H1 (cell line): ENCODE measurements around the gene IFNG-AS1. TPM values are rescaled to one million over a fixed set of nuclear protein-coding genes. Genes with fewer than 3 reads are reported as not detected.

Source experiments
- RXRA ChIP-seq: IDR thresholded peaks from 2 replicates; pipeline ENCODE4 v1.6.1; 2011; ENCODE audit warnings: low read depth, mild to moderate bottlenecking, low read length, moderate library complexity; ENCODE audit not compliant: insufficient read depth
- TAF7 ChIP-seq: optimal IDR thresholded peaks from 2 replicates; pipeline ENCODE3; 2011; ENCODE audit warnings: low read depth, mild to moderate bottlenecking, inconsistent platforms, low read length, moderate library complexity, borderline replicate concordance
- polyA plus RNA-seq, 7 experiments: library from polyadenylated mRNA; depleted of rRNA in 3 of 7; stranded (reverse) in 5 of 7; unstranded in 2 of 7; fragments of >200 nt in 5 of 7; fragments of 200-250 nt in 2 of 7; gene quantifications; 1 replicate in 5 of 7; 2 replicates in 1 of 7; 4 replicates in 1 of 7; pipeline versions ENCODE4 v1.2.1 to v1.2.3, GENCODE V29; 2011 to 2013; ENCODE audit warnings: missing spikeins in 2 of 7, mixed read lengths in 2 of 7
- total RNA-seq: library from RNA; stranded (reverse); fragmentation: NEBNext Ultra II Directional; extraction: Animal tissue kit (Norgen Biotek cat#: 25700); gene quantifications from 2 replicates; pipeline ENCODE4 v1.2.1, GENCODE V29; 2021
- TF ChIP-seq, protein P1 (sequence below): fragments of 300-600 bp; sonication (generic); IDR thresholded peaks from 2 replicates; pipeline ENCODE4 v1.7.1; 2012; ENCODE audit warnings: low read length, moderate library complexity, mild to moderate bottlenecking, inconsistent platforms; ENCODE audit not compliant: insufficient replicate concordance

Gene IFNG-AS1
- total and polyA plus RNA-seq, 2 of the 8 experiments (the other 6 are each of a cell fraction or from before 2014, with no cell fraction given) = not detected

GRCh38 chr12:68016136-68016535, 26.9 kb downstream of the IFNG-AS1 start (continued):
- TF ChIP-seq TAF7 = no peak
- no peak for TF ChIP-seq RXRA
- TF ChIP-seq, protein P1, sequence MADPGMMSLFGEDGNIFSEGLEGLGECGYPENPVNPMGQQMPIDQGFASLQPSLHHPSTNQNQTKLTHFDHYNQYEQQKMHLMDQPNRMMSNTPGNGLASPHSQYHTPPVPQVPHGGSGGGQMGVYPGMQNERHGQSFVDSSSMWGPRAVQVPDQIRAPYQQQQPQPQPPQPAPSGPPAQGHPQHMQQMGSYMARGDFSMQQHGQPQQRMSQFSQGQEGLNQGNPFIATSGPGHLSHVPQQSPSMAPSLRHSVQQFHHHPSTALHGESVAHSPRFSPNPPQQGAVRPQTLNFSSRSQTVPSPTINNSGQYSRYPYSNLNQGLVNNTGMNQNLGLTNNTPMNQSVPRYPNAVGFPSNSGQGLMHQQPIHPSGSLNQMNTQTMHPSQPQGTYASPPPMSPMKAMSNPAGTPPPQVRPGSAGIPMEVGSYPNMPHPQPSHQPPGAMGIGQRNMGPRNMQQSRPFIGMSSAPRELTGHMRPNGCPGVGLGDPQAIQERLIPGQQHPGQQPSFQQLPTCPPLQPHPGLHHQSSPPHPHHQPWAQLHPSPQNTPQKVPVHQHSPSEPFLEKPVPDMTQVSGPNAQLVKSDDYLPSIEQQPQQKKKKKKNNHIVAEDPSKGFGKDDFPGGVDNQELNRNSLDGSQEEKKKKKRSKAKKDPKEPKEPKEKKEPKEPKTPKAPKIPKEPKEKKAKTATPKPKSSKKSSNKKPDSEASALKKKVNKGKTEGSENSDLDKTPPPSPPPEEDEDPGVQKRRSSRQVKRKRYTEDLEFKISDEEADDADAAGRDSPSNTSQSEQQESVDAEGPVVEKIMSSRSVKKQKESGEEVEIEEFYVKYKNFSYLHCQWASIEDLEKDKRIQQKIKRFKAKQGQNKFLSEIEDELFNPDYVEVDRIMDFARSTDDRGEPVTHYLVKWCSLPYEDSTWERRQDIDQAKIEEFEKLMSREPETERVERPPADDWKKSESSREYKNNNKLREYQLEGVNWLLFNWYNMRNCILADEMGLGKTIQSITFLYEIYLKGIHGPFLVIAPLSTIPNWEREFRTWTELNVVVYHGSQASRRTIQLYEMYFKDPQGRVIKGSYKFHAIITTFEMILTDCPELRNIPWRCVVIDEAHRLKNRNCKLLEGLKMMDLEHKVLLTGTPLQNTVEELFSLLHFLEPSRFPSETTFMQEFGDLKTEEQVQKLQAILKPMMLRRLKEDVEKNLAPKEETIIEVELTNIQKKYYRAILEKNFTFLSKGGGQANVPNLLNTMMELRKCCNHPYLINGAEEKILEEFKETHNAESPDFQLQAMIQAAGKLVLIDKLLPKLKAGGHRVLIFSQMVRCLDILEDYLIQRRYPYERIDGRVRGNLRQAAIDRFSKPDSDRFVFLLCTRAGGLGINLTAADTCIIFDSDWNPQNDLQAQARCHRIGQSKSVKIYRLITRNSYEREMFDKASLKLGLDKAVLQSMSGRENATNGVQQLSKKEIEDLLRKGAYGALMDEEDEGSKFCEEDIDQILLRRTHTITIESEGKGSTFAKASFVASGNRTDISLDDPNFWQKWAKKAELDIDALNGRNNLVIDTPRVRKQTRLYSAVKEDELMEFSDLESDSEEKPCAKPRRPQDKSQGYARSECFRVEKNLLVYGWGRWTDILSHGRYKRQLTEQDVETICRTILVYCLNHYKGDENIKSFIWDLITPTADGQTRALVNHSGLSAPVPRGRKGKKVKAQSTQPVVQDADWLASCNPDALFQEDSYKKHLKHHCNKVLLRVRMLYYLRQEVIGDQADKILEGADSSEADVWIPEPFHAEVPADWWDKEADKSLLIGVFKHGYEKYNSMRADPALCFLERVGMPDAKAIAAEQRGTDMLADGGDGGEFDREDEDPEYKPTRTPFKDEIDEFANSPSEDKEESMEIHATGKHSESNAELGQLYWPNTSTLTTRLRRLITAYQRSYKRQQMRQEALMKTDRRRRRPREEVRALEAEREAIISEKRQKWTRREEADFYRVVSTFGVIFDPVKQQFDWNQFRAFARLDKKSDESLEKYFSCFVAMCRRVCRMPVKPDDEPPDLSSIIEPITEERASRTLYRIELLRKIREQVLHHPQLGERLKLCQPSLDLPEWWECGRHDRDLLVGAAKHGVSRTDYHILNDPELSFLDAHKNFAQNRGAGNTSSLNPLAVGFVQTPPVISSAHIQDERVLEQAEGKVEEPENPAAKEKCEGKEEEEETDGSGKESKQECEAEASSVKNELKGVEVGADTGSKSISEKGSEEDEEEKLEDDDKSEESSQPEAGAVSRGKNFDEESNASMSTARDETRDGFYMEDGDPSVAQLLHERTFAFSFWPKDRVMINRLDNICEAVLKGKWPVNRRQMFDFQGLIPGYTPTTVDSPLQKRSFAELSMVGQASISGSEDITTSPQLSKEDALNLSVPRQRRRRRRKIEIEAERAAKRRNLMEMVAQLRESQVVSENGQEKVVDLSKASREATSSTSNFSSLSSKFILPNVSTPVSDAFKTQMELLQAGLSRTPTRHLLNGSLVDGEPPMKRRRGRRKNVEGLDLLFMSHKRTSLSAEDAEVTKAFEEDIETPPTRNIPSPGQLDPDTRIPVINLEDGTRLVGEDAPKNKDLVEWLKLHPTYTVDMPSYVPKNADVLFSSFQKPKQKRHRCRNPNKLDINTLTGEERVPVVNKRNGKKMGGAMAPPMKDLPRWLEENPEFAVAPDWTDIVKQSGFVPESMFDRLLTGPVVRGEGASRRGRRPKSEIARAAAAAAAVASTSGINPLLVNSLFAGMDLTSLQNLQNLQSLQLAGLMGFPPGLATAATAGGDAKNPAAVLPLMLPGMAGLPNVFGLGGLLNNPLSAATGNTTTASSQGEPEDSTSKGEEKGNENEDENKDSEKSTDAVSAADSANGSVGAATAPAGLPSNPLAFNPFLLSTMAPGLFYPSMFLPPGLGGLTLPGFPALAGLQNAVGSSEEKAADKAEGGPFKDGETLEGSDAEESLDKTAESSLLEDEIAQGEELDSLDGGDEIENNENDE = no peak
- TF ChIP-seq, all 59 proteins: peak for 0
